GM18951 (cell line): Measurements from ENCODE around the gene CXCR5.

Source experiments
- POLR2A ChIP-seq: IDR thresholded peaks from 4 replicates; pipeline ENCODE4 v1.6.1; 2011; ENCODE audit warnings: mild to moderate bottlenecking; ENCODE audit not compliant: insufficient read length, insufficient read depth; ENCODE audit errors: extremely low read depth
- in situ Hi-C: fragments of 300-500 bp; cut with MboI; formaldehyde crosslinking; loops from one replicate; pipeline ENCODE4 v1.12.0; 2022; ENCODE audit warnings: low sequenced_read_pairs, mixed read lengths, inconsistent platforms; ENCODE audit not compliant: unreplicated experiment

CXCR5 gene

DNA sequence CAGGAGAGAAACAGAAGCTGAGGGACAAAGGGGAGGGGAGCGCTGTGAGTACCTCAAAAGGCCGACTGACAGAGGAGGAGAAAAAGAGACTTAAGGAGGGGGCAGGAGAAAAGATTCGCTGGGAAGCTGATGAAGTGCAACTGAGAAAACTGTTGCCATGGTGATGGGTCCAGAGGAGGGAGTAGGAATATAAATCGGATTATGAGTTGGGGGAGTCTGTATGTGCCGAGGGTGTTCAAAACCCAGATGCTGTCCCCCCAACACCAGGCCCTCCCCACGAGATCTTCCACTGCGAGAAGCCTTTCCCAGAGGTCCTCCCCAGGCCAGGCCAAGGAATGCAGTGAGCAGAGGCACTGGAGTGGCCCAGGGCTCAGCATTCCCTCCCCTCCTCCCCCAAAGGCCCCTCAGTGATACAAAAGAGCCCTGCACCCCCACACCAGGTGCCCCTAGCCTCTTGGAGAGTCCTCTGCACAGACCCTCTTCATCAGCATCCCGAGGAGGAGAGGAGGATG lies 55.8 kb downstream of the CXCR5 start:
- in situ Hi-C loops: loop anchor here (25.0 kb wide), 1 partner anchor 252 kb away; the partner anchor contains the start of gene TREH
- no peak for TF ChIP-seq POLR2A

DNA sequence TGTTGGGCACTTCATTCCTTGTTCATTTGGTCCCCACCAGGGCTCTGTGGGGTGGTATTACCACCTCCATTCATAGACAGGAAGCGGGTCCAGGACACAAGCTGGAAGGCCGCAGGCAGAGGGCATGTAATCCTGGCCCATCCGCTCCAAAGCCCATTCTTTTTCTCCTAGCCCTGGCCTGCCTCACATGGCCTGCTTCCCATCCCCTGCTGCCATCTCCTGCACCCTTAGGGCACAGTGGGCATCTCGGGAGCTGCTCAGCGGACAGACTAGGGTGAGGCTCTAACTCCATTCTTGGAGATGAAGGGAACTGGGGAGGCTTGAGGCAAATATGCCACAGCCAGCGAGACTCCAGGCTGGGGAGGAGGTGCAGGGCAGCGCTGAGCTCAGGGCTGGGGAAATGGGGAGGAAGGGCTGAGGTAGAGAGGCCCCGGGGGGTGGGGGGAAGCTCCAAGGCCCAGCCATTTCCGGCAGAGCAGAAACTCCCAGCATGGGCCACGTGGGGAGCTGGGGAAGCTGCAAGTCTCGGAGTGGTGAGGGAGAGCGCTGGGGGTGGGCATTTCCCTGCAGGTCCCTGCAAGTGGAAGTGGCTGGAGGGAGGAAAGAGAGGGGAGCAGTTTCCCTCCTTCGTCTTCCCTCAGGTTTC lies 56.4 kb downstream of the CXCR5 start:
- TF ChIP-seq POLR2A: no peak
- in situ Hi-C loops: loop anchor here (25.0 kb wide), 1 partner anchor 253 kb away; the partner anchor contains the start of gene TREH

- no peak for TF ChIP-seq POLR2A
- in situ Hi-C loops: loop anchor here (25.0 kb wide), 1 partner anchor 260 kb away; the partner anchor contains the start of gene TREH
Measured at GRCh38 chr11:118947091-118947490, 63.4 kb downstream of the CXCR5 start.
